Daoy (cell line): Measurements from ENCODE around the gene LRRC38. TPM values are rescaled to one million over a fixed set of nuclear protein-coding genes. Genes with fewer than 3 reads are reported as not detected.
"Not testable (repeated sequence)": the region's sequence is repeated elsewhere in the genome, so short reads cannot be mapped to it uniquely, and the experiment has no call there.

Experiments
- DNase-seq: peaks from one replicate; pipeline ENCODE4 v3.0.0-alpha.2; 2015; ENCODE audit warnings: low read depth
- total RNA-seq: library from RNA; depleted of rRNA; stranded (reverse); fragments of >200 nt; shearing (Covaris generic); gene quantifications from 2 replicates; pipeline ENCODE4 v1.2.3, GENCODE V29; 2014; rRNA removed

Gene LRRC38
- total RNA-seq: not detected in 2 replicates

GRCh38 chr1:13513895-13514546 lies at the start of gene LRRC38:
TSS of gene LRRC38 (minus strand) at chr1:13514003. CDS start at chr1:13513593, 410 bp downstream.
- DNase-seq: peak; percentile 45

- DNase-seq: not testable (repeated sequence)
Observed at GRCh38 chr1:13562981-13563380, 49.2 kb upstream of the LRRC38 start.

- DNase-seq: no peak
Observed at GRCh38 chr1:13560541-13560940, 46.7 kb upstream of the LRRC38 start.

- no peak for DNase-seq
Observed at GRCh38 chr1:13556224-13556764, 42.5 kb upstream of the LRRC38 start.

- DNase-seq: no peak
Observed at GRCh38 chr1:13554798-13555197, 41.0 kb upstream of the LRRC38 start.

GRCh38 chr1:13550663-13551062 lies 36.9 kb upstream of the LRRC38 start:
- no peak for DNase-seq

- no peak for DNase-seq
Observed at GRCh38 chr1:13549521-13549920, 35.7 kb upstream of the LRRC38 start.

- DNase-seq: no peak
Observed at GRCh38 chr1:13549021-13549420, 35.2 kb upstream of the LRRC38 start.

- no peak for DNase-seq
Observed at GRCh38 chr1:13548281-13548680, 34.5 kb upstream of the LRRC38 start.

- DNase-seq: no peak
Observed at GRCh38 chr1:13546791-13547190, 33.0 kb upstream of the LRRC38 start.

GRCh38 chr1:13544221-13544556 lies 30.4 kb upstream of the LRRC38 start:
- no peak for DNase-seq

GRCh38 chr1:13543451-13544220 lies 29.8 kb upstream of the LRRC38 start:
- DNase-seq: peak; percentile 50

- DNase-seq: no peak
Observed at GRCh38 chr1:13541435-13542215, 27.8 kb upstream of the LRRC38 start.

- DNase-seq: no peak
Observed at GRCh38 chr1:13540866-13541265, 27.1 kb upstream of the LRRC38 start.

- no peak for DNase-seq
Observed at GRCh38 chr1:13539683-13540082, 25.9 kb upstream of the LRRC38 start.

- DNase-seq: no peak
Observed at GRCh38 chr1:13538832-13539231, 25.0 kb upstream of the LRRC38 start.

GRCh38 chr1:13536571-13536970 lies 22.8 kb upstream of the LRRC38 start:
- DNase-seq: no peak

GRCh38 chr1:13535227-13535626 lies 21.4 kb upstream of the LRRC38 start:
- DNase-seq: no peak

GRCh38 chr1:13528320-13528719 lies 14.5 kb upstream of the LRRC38 start:
- DNase-seq: no peak

GRCh38 chr1:13523780-13524477 lies 10.1 kb upstream of the LRRC38 start:
- DNase-seq: no peak

GRCh38 chr1:13520985-13521384 lies 7.2 kb upstream of the LRRC38 start:
- DNase-seq: no peak
